Stimulated activated CD8-positive, alpha-beta memory T cell treated with anti-CD3 and anti-CD28 coated beads, Interleukin-2, amount 100 ng/mL, for 1 hour (primary cell): Measurements from ENCODE around the gene CDH23.

Source experiments
- DNase-seq, 2 donors: peaks; one replicate each; pipeline ENCODE4 v3.0.0-alpha.2; 2020; ENCODE audit warnings: low read depth in 2 of 2

The CDH23 gene

DNA sequence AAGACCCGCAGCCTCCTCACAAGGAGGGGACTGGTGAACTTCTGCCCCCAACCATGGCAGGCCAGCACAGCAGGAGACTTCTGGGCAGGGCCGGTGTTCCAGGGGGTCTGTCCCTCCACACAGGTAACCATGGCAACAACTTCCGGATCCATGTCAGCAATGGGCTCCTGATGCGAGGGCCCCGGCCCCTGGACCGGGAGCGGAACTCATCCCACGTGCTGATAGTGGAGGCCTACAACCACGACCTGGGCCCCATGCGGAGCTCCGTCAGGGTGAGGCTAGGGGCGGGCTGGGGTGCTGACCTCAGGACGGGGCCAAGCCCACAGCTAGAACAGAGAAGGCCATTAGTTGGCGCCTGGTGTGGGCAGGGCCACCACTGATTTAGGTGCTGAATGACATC is 328.5 kb downstream of the CDH23 start:
- DNase-seq, result no peak

DNA sequence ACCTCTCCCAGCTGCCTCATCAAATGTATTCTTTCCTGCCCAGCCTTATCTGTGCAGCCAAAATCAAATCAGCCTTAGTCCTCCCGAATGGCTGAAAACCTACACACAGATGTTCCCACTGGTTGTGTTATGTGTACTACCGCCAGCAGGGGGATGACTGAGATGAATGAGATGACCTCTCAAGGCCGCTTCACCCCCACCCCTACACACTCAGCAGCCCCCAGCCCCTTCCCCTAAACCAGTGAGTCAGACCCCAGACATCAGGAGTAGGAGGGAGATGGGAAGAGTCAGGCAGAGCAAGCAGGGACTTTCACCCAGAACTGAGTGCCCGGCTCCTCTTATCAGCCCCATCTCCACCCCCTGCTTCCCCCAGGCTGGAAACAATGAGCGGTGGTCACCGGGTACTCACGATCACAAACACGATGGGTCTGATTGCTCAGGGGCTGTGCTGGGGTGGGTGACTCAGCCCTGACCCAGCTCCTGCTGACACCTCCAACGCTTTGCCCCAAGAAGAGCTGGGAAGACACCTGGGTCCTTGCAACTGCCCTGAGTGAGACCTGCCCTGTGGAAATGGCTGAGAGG is 329.4 kb downstream of the CDH23 start:
- peak in 1 of 2 donors; percentile 40 for DNase-seq

DNA sequence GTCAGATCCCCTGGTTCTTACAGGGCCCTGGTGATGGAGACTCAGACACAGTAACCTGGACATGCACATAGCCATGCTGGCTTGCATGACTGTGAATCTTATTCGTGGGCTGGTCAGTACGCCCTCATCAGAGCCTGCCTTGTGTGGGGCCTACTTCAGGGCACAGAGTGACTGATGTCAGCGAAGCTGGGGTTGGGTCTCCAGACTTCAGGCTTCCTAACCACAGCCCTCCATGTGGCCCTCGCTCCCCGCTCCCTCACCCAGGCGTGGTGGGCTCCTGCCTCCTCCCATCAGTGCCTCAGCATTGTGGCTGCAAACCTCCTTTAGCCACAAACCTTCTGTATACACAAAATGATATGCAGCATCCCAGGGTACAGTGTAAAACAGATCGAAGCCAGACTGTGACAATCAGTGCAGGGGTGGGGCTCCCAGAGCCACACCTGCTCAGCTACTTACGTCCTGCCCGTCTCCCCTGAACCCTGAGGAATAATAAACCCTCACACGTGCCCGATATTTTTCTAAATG is 329.9 kb downstream of the CDH23 start:
- DNase-seq, result no peak

DNA sequence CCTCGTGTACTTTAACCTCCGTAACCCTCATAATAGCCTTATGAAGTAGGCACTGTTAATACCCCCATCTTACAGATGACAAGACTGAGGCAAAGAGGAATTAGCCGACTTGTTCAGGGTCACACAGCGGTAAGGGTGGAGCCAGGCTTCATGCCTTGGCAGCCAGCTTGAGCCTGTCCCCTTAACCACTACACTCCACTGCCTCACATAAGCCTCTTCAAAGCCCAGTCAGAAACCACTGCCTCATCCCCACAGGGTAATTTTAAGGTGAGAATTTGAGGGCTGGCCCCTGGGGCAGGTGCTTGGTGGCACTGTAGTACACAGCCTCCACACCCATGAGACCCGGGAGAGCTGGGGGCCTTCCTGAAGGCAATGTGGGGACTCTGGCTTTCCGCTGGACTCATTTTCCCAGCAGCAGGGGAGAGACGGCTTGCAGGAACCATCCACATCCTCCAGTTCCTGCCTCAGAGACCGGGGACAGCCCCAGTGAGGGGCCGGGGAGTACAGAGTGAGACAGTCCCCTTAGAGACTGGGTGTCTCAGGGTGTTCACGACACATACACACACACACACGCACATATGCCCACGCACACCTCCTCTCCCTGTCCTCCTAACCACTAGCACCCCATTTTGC is 330.5 kb downstream of the CDH23 start:
- DNase-seq, result no peak

DNA sequence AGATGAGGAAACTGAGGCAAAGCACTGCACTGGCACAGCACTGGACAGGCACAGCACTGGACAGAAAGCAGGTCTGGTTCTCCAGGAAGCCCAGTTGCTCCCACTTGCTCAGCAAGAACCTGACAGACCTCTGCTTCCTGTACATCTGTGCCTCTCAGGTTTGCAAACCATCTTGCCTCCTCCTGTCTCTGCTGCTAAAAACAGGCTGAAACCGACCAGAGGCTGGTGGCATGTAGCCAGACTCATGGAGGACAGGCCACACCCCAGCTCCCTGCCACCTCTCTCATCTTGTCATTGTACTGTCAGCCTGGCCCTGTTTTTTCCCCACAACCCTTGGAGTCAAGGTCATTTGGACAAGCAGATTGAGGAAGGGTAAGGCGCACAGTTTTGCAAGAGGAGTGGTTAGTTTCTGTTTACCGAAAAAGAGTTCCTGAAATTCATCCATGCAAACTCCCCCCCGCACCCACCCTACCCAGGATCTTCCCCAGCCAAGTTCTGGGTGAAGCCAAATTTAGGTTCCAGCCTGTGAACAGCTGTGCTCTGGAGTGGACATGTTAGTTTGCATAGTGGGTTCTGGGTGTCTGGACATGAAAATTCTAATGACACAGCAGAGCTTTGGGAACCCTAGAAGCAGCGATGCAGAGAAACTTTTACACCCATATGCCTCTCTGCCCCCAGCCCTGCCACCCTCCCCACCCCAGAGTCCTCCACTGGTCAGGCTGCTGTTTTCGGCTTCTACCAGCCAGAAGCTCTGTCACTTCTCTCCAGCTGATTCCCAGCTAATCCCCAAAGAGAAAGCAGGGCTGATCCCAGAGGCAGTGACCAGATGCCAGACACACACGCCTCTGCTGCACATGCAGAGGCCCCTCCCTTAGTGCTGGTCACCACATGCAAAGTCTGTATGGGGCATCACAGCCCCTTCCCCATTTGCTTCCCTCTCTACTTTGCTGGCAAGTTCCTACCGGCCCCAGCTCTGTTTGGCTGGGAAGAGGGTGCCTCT is 331.3 kb downstream of the CDH23 start:
- no peak for DNase-seq

DNA sequence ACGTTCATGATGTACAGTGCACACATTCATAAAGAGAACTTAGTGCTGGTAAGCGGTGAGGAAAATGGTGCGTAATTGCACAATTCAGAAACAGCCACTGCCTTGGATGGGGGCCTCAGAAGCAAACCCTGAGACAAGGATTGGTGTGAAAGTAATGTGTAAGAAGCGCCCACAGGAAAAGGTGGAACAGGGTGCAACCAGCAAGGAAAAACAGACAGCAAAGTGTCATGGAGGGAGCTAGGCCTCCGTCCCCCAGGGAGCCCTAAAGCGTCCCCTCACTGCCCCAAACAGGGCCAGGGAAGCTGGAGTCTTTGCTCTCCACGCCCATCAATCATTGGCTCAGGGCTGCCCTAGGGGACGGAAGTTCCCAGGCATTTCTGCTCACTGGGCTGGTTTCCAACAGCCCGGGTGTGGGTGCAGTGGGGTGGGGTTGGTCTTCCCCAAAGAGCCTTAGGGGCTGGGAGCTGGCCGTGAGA is 332.5 kb downstream of the CDH23 start:
- DNase-seq, result no peak

DNA sequence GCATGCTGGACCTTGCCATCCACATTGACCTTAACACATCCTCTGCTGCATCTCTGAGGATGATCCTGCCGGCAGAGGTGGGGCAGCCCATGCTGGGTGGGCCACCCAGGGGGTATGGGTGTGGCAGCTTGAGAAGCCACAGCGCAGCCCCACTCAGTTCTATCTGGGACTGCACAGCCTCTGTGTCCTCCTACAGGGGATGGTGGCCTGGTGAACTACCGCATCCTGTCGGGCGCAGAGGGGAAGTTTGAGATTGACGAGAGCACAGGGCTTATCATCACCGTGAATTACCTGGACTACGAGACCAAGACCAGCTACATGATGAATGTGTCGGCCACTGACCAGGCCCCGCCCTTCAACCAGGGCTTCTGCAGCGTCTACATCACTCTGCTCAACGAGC is 335.1 kb downstream of the CDH23 start:
- DNase-seq, result no peak

DNA sequence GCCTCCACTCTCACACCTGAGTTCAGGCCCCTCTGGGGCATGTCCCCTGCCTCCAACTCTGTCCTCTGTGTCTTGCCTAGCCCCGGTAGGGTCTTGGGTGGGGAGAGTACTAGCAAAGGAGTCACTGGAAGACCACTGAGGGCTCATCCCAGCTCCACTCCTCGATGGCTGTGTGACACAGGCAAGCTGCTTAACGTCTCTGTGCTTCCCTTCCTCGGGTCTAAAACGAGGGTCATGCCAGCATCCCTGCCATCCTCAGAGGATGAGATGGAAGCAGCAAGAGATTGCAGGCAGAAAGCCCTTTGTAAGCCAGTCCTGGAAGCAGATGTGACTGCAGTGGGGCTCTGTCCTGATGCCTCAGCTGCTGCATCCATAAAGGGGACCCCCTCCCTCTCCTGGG is 338.1 kb downstream of the CDH23 start:
- no peak for DNase-seq

DNA sequence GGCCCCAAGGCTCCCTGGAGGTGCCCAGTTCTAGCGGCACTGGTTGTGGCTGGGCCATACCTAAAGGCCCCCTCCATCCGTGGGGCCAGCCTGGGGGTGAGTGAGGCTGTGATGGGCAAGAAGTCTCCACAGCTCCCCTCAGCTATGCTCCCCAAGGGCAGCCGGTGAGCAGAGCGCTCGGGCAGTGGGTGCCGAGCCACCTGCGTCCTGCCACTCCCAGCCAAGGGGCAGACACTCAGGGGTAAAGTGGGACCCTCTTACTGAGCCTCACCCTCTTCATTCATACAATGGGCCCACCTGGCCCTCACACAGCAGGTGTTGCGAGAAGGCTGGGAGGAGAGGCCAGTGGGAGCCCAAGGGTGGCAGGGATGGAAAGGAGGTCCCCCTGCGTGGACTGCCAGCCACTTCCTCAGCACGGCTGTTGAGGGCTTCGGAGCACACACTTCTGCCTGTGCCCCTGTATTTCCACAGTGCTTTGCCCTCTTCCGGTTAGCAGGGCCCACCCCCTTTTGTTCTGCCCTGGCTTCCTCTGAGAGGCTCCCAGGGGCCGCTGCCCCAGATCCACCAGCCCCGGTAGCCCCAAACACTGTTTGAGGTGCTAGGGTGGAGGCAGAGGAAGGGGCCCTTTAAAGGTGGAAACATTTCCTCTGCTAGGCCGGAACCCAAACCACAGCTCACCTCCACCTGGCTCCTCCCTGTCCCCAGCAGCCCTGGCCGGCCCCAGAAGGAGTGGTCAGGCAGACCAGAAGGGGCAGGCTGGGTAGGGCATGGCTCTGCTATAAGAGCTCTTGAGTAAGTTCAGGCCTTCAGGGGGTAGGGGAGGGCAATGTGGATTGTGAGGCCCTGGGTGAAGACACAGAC is 339.2 kb downstream of the CDH23 start:
- DNase-seq, result peak; percentile 31 to 40

DNA sequence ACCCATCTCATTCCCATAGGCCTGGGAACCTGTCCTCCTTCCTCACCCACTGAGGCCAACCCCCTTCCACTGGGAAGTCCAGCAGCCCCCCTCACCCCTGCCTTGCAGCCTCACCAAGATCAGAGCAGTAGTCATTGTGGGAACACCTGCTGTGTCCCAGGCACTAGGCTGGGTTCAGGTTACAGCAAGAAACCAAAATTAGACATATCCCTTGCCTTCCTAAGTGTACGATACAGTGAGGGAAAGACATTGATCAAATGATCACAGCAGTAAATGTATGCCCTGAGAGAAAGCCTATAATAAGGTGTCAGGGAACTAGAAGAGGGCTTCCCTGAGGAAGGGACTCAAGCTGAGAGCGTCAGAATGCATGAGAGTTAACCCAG is 339.8 kb downstream of the CDH23 start:
- DNase-seq, result no peak

DNA sequence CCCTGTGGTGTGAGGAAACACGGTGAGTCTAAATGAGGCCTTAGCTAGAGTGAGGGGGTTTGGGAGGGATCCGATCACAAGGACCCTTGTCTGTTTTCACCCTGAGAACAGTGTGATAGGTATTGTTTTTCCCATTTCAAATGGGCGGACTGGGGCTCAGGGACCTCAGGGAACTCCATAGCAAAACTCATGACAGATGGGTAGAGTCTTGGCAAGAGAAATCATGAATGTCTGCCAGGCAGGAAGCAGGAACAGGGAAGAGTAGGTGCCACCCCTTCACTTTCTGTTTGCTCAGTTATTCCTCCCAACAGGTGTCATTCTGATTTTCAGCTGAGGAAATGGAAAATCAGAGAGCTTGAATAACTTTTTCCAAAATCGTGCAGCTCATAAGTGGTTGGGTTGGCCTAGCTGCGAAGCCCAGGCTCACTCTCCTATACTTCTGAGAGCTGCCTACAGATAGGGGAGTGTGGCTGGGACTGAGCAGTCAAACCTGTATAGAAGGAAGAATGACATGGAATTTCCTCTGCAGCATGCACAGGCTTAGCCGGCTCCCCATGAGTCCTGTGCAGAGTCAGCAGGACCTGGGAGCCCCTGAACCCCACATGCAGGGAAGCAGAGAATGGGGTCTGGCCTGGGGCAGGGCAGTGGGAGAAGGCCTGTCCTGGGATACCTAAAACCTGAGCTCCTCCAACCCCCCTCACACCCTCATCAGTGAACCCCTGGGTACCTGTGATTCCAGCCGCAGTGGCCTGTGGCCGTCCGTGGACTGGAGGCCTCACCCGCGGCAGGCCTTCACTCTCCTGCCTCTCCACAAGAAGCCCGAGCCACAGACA is 340.5 kb downstream of the CDH23 start:
- no peak for DNase-seq

DNA sequence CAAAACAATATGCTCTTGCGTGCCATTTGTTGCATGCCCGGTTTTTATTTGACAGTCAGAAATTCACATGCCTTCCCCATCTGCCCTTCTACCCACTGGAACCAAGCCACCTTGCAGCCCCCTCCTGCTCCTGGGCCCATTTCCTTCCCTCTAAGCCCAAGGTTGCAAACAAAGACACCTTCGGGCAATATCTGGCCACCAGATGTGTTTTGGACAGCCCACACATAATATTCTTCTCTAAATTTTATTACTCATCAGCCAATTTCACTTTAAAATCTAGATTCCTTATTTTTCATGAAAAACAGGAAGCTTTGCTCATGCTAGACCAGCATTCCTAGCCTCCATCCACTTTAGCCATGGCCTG is 341.1 kb downstream of the CDH23 start:
- DNase-seq, result no peak

DNA sequence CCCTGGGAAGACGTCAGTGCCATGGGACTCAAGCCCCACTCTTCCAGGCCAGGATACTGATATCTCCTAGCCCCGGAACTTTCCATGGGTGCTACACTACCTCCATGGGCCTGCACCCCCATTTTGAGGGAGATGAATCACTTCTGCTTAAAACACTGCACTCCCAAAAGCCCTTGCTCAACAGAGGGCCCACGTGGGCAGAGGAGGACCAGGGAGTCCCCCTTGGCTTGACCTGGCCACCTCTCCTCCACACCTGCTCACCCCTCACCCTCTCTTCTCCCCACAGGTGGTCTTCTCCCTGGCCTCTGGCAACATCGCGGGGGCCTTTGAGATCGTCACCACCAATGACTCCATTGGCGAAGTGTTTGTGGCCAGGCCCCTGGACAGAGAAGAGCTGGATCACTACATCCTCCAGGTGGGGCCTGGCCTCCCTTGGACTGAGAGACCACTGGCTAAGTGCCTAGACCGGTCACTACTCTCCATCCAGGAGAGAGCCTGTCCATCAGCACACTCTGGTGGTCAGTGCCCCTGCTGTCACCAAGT is 342.7 kb downstream of the CDH23 start:
- DNase-seq, result no peak

DNA sequence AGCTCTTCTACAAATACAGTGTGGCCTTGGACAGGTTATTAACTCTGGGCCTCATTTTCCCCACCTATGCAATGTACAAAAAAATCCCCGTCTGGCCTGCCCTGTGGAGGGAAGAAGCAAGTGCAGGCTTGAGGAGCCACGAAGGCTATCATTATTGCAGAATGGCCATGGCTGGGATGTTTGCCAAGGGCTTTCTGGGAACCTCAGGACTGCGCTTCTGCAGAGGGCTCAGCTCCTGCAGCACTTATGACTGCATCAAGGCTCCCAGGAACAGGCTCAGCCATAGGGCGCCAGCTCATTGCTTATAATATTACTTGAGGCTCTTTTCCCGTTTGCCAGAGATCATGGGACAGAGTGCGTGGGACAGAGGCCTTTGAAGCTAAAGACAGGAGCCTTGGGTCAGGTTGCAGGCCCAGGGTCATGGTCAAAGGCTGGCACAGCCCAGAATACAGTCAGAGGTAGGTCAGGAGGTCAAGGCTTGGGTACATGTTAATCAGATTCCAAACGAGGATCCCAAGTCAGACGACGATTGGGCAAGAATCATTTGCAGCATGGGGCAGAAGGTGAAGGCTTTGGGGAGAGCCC is 343.4 kb downstream of the CDH23 start:
- DNase-seq, result no peak

DNA sequence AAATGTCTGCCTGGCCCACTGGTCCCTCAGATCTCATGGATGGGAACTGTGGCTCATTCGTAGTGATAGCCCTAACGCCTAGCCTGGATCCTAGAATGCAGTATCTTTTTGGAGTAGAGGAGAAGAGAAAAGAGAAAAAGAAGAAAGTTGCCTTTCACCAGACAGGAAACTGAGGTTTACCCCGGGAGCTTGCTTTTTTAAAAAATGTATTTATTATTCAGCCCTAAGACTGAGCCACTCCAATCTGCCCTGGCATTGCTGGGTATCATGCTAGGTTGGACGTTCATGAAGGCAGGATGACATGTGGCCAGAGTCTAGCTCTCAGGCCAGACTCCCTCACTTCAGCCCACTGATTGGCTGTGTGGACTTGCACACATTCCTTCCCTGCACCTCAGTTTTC is 344.3 kb downstream of the CDH23 start:
- DNase-seq, result no peak

DNA sequence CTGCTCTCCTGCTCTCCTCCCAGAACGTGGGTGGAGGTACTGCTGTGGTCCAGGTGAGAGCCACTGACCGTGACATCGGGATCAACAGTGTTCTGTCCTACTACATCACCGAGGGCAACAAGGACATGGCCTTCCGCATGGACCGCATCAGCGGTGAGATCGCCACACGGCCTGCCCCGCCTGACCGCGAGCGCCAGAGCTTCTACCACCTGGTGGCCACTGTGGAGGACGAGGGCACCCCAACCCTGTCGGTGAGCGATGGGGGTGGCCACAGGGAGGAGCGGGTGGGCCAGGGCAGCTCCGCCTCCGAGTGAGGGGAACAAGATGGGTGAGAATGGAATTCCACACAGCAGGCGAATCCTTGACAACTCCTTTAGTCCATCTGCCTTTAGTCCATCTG is 345.0 kb downstream of the CDH23 start:
- no peak for DNase-seq

DNA sequence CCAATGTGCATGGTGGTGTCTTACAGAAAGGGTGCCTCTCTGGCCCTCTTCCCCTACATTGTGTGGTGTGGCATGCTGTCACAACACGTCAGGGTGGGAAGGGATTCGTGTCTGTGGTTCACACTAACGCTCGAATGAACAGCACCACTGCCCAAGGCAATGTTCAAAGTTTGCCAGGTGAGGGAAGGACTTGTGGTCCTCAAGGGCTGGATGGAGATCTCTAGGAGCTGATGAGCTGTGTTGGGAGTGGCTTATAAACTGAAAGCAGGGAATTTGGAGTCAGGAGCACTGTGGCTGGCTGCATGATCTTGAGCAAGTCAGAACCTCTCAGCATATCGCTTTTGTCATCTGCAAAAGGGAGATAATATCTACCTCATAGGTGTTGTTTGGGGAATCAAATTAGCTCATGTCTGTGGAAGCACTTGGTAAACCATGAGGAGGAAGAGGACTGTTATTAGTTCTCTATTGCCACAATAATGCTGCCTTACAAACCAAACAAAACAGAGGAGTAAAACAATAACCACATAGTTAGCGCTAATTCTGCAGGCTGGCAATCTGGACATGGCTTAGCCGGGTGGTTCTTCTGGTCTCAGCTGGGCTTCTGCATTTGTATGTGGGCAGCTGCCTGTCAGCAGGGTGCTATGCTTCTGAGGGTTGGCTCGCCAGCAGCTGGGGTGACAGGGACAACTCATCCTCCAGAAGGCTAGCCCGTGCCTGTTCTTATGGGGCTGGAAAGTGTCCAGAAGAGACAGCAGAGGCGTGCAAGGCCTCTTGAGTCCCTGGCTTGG is 345.8 kb downstream of the CDH23 start:
- DNase-seq, result no peak

DNA sequence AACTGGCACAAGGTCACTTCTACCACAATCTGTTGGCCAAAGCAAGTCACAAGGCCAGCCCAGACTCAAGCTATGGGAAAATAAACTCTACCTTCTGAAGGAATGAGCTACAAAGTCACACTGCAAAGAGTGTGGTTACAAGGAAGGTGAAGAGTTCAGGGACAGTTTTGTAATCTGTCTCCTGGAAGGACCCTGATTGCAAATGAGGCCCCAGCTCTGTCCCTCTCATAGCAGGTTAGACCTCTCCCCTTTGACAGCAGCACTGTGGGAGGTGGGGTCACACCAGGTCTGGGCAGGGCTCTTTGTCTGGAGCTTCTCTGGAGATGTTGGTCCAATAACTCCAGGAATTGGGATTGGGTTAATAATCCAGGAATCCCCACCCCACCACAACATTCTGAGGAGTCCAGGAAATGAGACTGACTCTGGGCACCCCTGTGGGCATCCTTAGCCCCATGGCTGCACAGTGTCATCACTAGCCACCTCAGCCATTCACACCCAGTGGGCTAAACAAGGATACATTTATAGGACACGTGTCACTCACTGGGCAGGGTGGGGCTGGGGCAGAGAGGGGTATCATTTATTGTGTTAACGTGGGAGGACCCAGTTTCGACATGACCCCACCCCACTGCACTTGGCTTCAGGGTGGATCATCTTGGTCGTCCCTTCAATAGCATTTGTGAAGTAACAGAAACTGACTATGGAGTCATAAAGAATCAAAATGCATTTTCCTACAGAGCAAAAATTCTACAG is 346.5 kb downstream of the CDH23 start:
- DNase-seq, result no peak
